Frontal cortex (tissue), 4 donors: Measurements from ENCODE around the gene CACNA1A. TPM values are rescaled to one million over a fixed set of nuclear protein-coding genes. Genes with fewer than 3 reads are reported as not detected.
A peak's percentile ranks its signal among the peaks of the same experiment; 100 is the strongest.
"Not testable (repeated sequence)": the region's sequence is repeated elsewhere in the genome, so short reads cannot be mapped to it uniquely, and the experiment has no call there.

Experiments used
- DNase-seq, 2 donors: peaks; one replicate each; pipeline ENCODE4 v3.0.0; 2012; ENCODE audit warnings: low spot score in 2 of 2
- FAIRE-seq: peaks from 2 replicates; lab custom pipeline; 2012; peaks lifted over from hg19 to GRCh38; lab: Jason Lieb, UNC
- total RNA-seq: library from RNA; depleted of rRNA; stranded (reverse); fragments of >200 nt; gene quantifications from one replicate; pipeline ENCODE4 v1.2.3, GENCODE V29; 2014
- donor health status: control.
- donor health status: control.
- donor health status: control.

The CACNA1A gene
- total RNA-seq, 1 donor from 2014 or later: 39.5 TPM

DNA sequence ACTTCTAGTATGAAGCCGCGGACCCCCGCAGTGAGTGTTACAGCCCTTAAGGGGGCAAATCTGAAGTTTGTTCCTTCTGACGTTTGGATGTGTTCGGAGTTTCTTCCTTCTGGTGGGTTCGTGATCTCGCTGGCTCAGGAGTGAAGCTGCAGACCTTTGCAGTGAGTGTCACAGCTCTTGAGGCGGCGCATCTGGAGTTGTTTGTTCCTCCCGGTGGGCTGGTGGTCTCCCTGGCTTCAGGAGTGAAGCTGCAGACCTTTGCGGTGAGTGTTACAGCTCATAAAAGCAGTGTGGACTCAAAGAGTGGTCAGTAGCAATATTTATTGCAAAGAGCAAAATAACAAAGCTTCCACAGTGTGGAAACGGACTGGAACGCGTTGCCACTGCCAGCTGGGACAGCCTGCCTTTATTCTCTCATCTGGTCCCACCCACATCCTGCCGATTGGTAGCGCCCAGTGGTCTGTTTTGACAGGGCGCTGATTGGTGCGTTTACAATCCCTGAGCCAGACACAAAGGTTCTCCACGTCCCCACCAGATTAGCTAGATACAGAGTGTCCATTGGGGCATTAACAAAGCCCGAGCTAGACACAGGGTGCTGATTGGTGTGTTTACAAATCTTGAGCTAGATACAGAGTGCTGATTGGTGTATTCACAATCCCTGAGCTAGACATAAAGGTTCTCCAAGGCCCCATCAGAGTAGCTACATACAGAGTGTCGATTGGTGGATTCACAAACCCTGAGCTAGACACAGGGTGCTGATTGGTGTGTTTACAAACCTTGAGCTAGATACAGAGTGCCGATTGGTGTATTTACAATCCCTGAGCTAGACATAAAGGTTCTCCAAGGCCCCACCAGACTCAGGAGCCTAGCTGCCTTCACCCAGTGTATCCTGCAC, 320.3 kb downstream of the CACNA1A start:
- not testable (repeated sequence) for DNase-seq, FAIRE-seq

DNA sequence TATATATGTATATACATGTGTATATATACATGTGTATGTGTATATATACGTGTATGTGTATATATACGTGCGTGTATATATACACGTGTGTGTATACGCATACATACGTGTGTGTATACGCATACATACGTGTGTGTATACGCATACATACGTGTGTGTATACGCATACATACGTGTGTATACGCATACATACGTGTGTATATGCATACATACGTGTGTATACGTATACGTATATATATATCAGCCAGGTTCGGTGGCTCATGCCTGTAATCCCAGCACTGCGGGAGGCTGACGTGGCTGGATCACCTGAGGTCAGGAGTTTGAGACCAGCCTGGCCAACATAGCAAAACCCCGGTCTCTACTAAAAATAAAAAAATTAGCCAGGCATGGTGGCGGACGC, 321.4 kb downstream of the CACNA1A start:
- peak; percentile 6 for FAIRE-seq
- not testable (repeated sequence) for DNase-seq

DNA sequence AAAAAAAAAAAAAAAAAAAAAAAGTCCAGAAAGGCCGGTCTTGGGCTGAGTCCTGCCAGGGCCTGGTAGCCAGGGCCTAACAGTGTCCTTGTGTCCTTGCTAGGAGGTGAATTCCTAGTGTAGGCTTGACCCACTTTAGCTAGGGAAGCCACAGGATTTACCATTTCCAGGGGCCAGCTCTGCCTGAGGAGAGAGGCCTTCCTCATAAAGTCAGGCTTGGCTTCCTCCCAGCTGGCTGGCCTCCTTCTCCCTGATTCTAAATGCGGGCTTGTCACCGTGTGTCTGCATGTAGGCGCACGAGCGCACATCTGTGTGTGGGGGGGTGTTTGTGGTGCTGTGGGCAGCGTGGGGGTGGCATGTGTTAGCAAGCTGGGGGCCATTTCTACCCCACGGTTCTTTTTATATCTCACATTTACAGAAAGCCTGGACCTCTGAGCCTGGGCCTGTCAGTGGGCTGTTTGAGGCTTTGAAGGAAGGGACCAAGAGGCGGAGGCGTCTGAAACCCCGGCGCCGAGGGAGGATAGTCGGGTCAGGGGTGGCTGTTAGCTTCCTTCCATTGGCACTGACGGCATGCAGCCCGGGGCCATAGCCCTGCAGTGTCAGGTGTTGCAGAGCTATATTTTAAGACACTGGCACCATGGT, 324.4 kb downstream of the CACNA1A start:
- FAIRE-seq (no peak), DNase-seq (peak; percentile 52 to 77)

GRCh38 chr19:13178291-13178690, 328.0 kb downstream of the CACNA1A start:
- not testable (repeated sequence) for DNase-seq, FAIRE-seq

DNA sequence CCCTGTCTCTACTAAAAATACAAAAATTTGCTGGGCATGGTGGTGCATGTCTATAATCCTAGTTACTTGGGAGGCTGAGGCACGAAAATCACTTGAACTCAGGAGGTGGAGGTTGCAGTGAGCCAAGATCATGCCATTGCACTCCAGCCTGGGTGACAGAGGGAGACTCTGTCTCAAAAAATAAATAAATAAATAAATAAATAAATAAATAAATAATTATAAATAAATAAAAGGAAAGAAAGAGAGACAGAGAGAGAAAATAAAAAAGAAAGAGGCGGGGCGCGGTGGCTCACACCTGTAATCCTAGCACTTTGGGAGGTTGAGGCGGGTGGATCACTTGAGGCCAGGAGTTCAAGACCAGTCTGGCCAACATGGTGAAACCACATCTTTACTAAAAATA, 328.7 kb downstream of the CACNA1A start:
- not testable (repeated sequence) for FAIRE-seq, DNase-seq

DNA sequence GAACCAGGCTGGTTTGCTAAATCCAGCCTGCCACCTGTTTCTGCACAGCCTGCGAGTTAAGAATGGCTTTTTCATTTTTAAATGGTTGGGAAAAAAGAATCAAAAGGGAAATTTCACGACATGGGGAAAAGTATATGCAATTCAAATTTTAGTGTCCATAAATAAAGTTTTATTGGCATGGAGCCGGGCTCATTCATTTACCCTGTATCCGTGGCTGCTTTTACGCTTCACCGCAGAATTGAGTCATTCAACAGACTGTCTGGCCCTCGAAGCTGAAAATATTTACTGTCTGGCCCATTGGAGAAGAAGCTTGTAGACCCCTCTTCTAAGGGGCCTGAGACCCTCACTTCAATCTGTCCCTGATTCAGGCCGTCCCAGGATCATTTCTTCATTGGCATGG, 329.9 kb downstream of the CACNA1A start:
- FAIRE-seq (no peak), DNase-seq (no peak)

- FAIRE-seq (no peak), DNase-seq (no peak)
These were observed 333.0 kb downstream of the CACNA1A start for GRCh38 chr19:13173139-13173737.

GRCh38 chr19:13172346-13173138, 333.7 kb downstream of the CACNA1A start:
- DNase-seq (no peak), FAIRE-seq (no peak)

GRCh38 chr19:13171146-13171545, 335.1 kb downstream of the CACNA1A start:
- FAIRE-seq: no peak

DNA sequence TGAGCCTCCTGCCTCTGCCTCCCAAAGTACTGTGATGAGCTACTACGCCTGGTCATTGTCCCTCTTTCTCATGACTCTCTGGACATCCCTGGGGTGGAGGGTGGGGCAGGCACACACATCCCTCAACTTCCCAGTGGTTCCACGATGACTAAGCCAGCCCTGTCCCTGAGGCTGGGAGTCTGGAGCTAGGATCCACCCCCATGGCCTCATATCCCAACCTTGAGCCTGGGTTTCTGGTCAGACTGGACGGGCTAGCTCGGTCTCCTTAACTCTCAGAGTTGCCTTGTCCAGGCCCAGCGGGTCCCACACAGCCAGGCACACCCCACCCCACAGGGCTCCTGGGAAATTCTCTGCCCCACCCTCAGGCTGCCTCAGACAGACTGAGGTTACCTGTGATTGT, 336.5 kb downstream of the CACNA1A start:
- DNase-seq (no peak), FAIRE-seq (no peak)

More at GRCh38 chr19:13171146-13171545, 335.1 kb downstream of the CACNA1A start:
- no peak for DNase-seq

- not testable (repeated sequence) for FAIRE-seq, DNase-seq
These were observed 340.1 kb downstream of the CACNA1A start for GRCh38 chr19:13166151-13166550.

DNA sequence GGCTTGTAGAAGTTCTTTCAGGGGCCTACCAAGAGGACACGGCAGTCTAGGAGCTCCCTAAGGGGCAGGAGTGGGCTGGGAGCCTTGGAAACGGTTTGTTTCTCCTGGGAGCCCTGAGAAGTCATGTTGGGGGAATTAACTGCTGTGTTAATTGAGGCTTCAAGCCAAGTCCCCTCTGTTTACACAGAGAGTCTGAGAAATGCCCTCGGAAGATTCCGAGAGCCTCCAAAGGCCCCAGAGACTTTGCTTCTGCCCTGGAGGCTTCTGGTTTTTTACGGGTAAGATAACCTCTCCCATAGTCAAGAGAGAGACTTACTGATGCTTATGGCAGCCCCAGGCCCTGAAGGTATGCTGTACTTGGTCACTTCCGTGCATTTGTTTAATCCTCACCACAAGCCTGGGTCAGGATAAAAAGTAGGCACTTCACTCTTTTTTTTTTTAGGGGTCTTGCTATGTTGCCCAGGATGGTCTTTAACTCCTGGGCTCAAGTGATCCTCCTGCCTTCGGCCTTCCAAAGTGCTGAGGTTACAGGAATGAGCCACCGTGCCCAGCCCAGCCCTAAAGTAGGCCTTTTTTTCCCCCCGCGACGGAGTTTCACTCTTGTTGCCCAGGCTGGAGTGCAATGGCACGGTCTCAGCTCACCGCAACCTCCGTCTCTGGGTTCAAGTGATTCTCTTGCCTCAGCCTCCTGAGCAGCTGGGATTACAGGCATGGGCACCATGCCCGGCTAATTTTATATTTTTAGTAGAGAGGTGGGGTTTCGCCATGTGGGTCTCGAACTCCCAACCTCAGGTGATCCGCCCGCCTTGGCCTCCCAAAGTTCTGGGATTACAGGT, 340.9 kb downstream of the CACNA1A start:
- FAIRE-seq: no peak

DNA sequence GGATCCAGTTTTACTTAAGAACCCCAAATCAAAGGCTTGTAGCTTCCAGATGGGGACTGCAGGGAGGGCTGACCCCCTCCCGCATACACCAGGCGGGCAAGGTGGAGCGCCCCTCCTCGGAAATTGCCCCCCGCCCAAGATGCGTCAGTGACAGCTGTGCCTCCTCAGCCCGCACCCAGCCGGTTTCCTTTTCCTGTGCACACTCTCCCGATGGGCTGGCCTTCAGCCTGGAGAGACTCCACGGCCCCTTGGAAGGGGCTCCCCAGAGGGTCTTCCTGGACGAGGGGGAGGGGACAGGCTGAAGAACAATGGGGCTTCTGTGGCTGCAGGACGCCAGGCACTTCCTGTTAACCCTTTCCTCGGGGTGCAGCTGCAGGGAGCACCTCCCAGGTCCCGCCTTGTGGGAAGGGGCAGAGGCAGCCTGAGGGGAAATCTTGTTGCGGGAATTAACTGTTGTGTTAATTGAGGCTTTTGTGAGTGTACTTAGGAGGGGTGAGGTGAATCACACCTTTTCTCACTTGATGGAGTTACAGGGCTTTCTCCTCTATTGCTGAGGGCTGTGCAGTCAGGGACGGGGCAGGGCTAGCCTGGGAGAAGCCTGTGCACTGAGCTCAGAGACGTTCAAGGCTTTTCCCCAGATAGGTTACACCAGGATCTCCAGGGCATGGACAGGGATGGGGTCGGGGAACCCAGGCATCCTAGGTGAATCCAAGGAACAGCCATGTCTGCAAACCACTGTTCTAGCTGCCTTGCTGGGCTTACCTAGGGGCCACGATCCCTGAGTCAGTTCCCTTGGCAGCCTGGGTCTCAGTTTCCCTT, 341.7 kb downstream of the CACNA1A start:
- DNase-seq (no peak), FAIRE-seq (no peak)

More for the DNA sequence above, 340.9 kb downstream of the CACNA1A start:
- no peak for DNase-seq

DNA sequence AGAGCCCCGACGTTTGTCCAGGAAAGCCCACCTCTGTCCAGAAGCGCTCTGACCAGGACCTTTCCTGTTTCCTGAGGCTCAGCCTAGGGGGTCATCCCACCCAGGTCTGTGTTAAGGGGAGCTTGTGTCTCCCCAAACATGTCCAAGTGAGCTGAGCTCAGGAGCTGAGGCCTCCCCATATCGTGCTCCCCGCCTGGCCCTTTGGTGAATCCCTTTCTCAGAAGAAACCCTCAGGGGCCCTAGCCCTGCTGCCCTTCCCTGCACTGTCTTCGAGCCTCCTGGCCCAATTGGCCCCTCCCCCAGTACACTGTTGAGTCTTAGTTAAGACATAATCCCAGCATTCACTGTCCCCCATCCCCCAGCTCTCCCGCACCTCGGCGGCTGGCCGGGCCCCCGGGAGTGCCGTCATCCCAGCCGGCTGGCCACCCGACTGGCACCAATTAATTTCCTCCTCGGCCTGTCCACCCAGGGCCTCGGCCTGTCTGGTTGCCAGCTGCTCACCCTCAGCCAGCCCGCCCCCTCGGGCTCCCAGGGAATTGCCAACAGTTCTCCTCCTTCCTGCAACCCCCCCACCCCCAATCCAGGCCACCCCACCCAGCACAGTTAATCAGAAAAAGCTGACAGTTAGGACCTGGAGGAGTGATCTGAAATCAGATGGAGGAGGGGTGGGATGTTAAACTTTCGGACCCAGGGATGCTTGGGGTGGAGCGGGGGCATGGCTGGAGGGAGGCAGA, 342.5 kb downstream of the CACNA1A start:
- no peak for FAIRE-seq
- peak; percentile 52 to 66 for DNase-seq

DNA sequence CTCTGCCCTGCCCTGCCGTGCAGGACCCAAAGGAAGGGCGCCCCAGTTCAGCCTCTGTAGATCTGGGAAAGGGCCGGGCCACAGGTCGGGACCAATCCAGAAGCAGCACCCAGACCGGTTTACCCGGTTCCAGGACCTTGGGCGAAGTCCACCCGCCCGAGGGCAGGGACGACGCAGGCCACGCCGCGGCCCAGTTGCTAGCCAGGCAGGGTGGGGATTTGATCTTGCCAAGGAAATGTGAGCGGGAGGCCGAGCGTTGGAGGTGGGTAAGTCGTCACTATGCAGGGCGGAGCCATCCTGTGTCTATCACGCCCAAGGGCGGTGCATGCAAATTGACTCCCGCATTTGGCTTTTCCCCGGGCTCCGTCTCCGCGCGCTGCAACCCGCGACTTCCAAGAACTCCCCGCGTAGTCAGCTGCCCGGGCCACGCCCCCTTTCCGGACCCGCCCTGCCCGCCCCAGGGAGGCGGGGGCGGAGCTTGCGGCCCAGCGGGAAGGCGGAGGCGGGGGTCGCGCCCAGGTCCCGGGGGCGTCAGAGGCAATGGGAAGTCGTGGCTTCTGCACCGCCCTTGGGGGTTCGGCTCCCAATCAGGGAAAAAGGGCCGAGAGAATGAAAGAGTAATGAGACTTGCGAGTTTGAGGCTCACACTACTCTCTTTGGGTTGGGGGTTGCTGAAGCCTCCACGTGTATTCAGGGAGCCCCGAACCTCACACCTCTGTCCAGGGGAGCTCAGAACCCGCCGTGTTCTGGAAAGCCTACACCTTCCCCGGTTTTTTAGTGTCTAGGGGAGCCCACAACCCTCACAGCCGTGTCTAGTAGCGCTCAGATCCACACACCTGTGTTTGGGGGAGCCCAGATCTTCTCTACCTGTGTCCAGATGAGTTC, 343.3 kb downstream of the CACNA1A start:
- peak; percentile 79 to 90 for DNase-seq
- FAIRE-seq: no peak

GRCh38 chr19:13160557-13160956, 345.7 kb downstream of the CACNA1A start:
- DNase-seq (no peak), FAIRE-seq (no peak)
